HepG2 (cell line): ENCODE measurements around the gene FBXL13. TPM values are rescaled to one million over a fixed set of nuclear protein-coding genes. Genes with fewer than 3 reads are reported as not detected.

Experiments used
- AGO1 ChIP-seq: fragments of 200-400 bp; formaldehyde crosslinking; IDR thresholded peaks from 2 replicates; pipeline ENCODE4 v1.6.1; 2017; ENCODE audit warnings: mild to moderate bottlenecking, low read depth, low read length, moderate library complexity; ENCODE audit not compliant: poor library complexity, severe bottlenecking
- BRCA1 ChIP-seq: sonication (generic); formaldehyde crosslinking; IDR thresholded peaks from 2 replicates; pipeline ENCODE4 v1.4.0; 2020; ENCODE audit warnings: missing genetic modification reagents
- DBP ChIP-seq: sonication (generic); formaldehyde crosslinking; IDR thresholded peaks from 2 replicates; pipeline ENCODE4 v1.4.0; 2020; ENCODE audit warnings: missing genetic modification reagents; ENCODE audit errors: not compliant biosample characterization
- DMTF1 ChIP-seq: sonication (generic); formaldehyde crosslinking; IDR thresholded peaks from 2 replicates; pipeline ENCODE4 v1.4.0; 2020; ENCODE audit warnings: mild to moderate bottlenecking, missing genetic modification reagents
- KDM3A ChIP-seq: IDR thresholded peaks from 2 replicates; pipeline ENCODE4 v1.6.1; 2018; ENCODE audit warnings: low read depth, missing compliant biosample characterization
- MIXL1 ChIP-seq: IDR thresholded peaks from 2 replicates; pipeline ENCODE4 v1.6.1; 2016
- MTF2 ChIP-seq: sonication (generic); formaldehyde crosslinking; IDR thresholded peaks from 2 replicates; pipeline ENCODE4 v1.5.0; 2020; ENCODE audit warnings: missing genetic modification reagents, borderline replicate concordance
- NFRKB ChIP-seq: fragments of 450-650 bp; IDR thresholded peaks from 2 replicates; pipeline ENCODE4 v1.6.1; 2017
- RARA ChIP-seq: IDR thresholded peaks from 2 replicates; pipeline ENCODE4 v1.6.1; 2016; ENCODE audit warnings: missing genetic modification reagents, missing compliant biosample characterization
- REST ChIP-seq, 2 experiments: IDR thresholded peaks; 2 replicates each; pipeline ENCODE4 v1.6.1; 2011 to 2012; ENCODE audit warnings: low read length in 2 of 2, borderline replicate concordance in 1 of 2, low read depth in 1 of 2, mild to moderate bottlenecking in 1 of 2, moderate library complexity in 1 of 2
- SP4 ChIP-seq: sonication (generic); formaldehyde crosslinking; IDR thresholded peaks from 2 replicates; pipeline ENCODE4 v1.8.1; 2023; ENCODE audit warnings: mild to moderate bottlenecking, missing genetic modification reagents
- SUZ12 ChIP-seq: fragments of 150-350 bp; IDR thresholded peaks from 2 replicates; pipeline ENCODE4 v1.6.1; 2014; ENCODE audit warnings: low read depth, low read length
- TBL1XR1 ChIP-seq: fragments of 150-350 bp; IDR thresholded peaks from 2 replicates; pipeline ENCODE4 v1.6.1; 2014; ENCODE audit warnings: borderline replicate concordance, low read length; ENCODE audit not compliant: partially characterized antibody
- ZBTB2 ChIP-seq: sonication (generic); formaldehyde crosslinking; IDR thresholded peaks from 2 replicates; pipeline ENCODE4 v1.8.0; 2022; ENCODE audit warnings: low read depth, missing genetic modification reagents
- ZNF138 ChIP-seq: sonication (generic); formaldehyde crosslinking; IDR thresholded peaks from 2 replicates; pipeline ENCODE4 v1.5.0; 2020; ENCODE audit warnings: mild to moderate bottlenecking, low read depth, missing genetic modification reagents
- ZNF44 ChIP-seq: sonication (generic); formaldehyde crosslinking; IDR thresholded peaks from 2 replicates; pipeline ENCODE4 v1.5.1; 2020; ENCODE audit warnings: mild to moderate bottlenecking, missing genetic modification reagents
- ZNF563 ChIP-seq: sonication (generic); formaldehyde crosslinking; IDR thresholded peaks from 2 replicates; pipeline ENCODE4 v1.8.0; 2022; ENCODE audit warnings: mild to moderate bottlenecking, moderate library complexity, missing genetic modification reagents
- ZNF792 ChIP-seq: IDR thresholded peaks from 2 replicates; pipeline ENCODE4 v1.6.1; 2016
- polyA plus RNA-seq, 8 experiments: library from polyadenylated mRNA; depleted of rRNA in 3 of 8; stranded (reverse) in 7 of 8; unstranded in 1 of 8; fragments of >200 nt; fragmentation: Illumina TruSeq in 4 of 8; extraction: Trizol in 4 of 8; gene quantifications; 2 replicates each; pipeline versions ENCODE4 v1.2.1 to v1.2.3, GENCODE V29; 2011 to 2016; ENCODE audit warnings: low read depth in 4 of 8, missing spikeins in 1 of 8, mixed read lengths in 1 of 8; ENCODE audit not compliant: insufficient read depth in 1 of 8
- total RNA-seq, 5 experiments: library from RNA; depleted of rRNA; stranded (reverse); fragments of >200 nt; fragmentation: Illumina TruSeq; extraction: Trizol; gene quantifications; 2 replicates each; pipeline ENCODE4 v1.2.3, GENCODE V29; 2016; ENCODE audit warnings: low read depth in 1 of 5

The FBXL13 gene
- total and polyA plus RNA-seq, 2 of the 13 experiments (the other 11 are each of a cell fraction or from before 2014, with no cell fraction given): 0.24 to 0.77 TPM

- TF ChIP-seq ZNF563 (0 out of 2 replicates have a peak, but pooled peaks have one; percentile 40), DMTF1 (no peak), KDM3A (no peak), SP4 (CRISPR knock-in tag) (peak; percentile 81), MTF2 (peak; percentile 94; the same call in 1 of the 2 replicates), ZNF792 (CRISPR knock-in tag) (no peak), DBP (CRISPR knock-in tag) (peak; percentile 55), MIXL1 (CRISPR knock-in tag) (0 out of 2 replicates have a peak, but pooled peaks have one; percentile 39), BRCA1 (peak; percentile 56; the same call in 1 of the 2 replicates), REST (IDR thresholded peaks at IDR 0.05; ENCODE audit: borderline replicate concordance in 1 of 2, low read depth in 1 of 2, low read length in 2 of 2) (no peak), SUZ12 (no peak), NFRKB (no peak), ZBTB2 (CRISPR knock-in tag) (peak; percentile 99), ZNF138 (CRISPR knock-in tag) (no peak), RARA (CRISPR knock-in tag) (no peak), AGO1 (peak; percentile 24), ZNF44 (CRISPR knock-in tag) (no peak), TBL1XR1 (no peak)
These were observed at the start of gene FBXL13, which contains the start of gene ARMC10 (continued) for GRCh38 chr7:103074519-103075336.
